HUES6 (cell line): ENCODE data around the gene LUC7L.
"Not testable (repeated sequence)": the region's sequence is repeated elsewhere in the genome, so short reads cannot be mapped to it uniquely, and the experiment has no call there.

Experiments used
- H3K27ac ChIP-seq: 2 replicates; pipeline ENCODE4 v1.7.0; 2013; ENCODE audit warnings: low read depth, mild to moderate bottlenecking, low read length, inconsistent platforms
- H3K27me3 ChIP-seq: 2 replicates; pipeline ENCODE4 v1.6.1; 2013; ENCODE audit warnings: low read length; ENCODE audit not compliant: control insufficient read depth, insufficient read depth
- H3K36me3 ChIP-seq: 2 replicates; pipeline ENCODE4 v1.6.1; 2013; ENCODE audit warnings: low read length; ENCODE audit not compliant: control insufficient read depth, insufficient read depth
- H3K4me1 ChIP-seq: 2 replicates; pipeline ENCODE4 v1.6.1; 2013; ENCODE audit warnings: low read length; ENCODE audit not compliant: control insufficient read depth, insufficient read depth
- H3K4me3 ChIP-seq: 2 replicates; pipeline ENCODE4 v1.5.1; 2013; ENCODE audit warnings: low read depth, low read length
- H3K9ac ChIP-seq: one replicate; pipeline ENCODE4 v1.6.1; 2013; ENCODE audit warnings: mild to moderate bottlenecking, low read length
- H3K9me3 ChIP-seq: 2 replicates; pipeline ENCODE4 v1.6.1; 2013; ENCODE audit warnings: low read depth, low read length; ENCODE audit not compliant: control insufficient read depth, insufficient read depth

LUC7L gene

DNA sequence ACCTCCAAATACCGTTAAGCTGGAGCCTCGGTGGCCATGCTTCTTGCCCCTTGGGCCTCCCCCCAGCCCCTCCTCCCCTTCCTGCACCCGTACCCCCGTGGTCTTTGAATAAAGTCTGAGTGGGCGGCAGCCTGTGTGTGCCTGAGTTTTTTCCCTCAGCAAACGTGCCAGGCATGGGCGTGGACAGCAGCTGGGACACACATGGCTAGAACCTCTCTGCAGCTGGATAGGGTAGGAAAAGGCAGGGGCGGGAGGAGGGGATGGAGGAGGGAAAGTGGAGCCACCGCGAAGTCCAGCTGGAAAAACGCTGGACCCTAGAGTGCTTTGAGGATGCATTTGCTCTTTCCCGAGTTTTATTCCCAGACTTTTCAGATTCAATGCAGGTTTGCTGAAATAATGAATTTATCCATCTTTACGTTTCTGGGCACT, 51.8 kb downstream of the LUC7L start:
- H3K36me3 ChIP-seq = no peaks in the 10 kb centered on the region
- H3K4me3 ChIP-seq = no peak overlapping the region
- no peak overlapping the region for H3K27ac ChIP-seq
- H3K4me1 ChIP-seq = peaks cover 13% of the 10 kb centered on the region
- H3K9ac ChIP-seq = no peak overlapping the region
- H3K27me3 ChIP-seq = peaks cover 77% of the 10 kb centered on the region
- no peaks in the 10 kb centered on the region for H3K9me3 ChIP-seq

DNA sequence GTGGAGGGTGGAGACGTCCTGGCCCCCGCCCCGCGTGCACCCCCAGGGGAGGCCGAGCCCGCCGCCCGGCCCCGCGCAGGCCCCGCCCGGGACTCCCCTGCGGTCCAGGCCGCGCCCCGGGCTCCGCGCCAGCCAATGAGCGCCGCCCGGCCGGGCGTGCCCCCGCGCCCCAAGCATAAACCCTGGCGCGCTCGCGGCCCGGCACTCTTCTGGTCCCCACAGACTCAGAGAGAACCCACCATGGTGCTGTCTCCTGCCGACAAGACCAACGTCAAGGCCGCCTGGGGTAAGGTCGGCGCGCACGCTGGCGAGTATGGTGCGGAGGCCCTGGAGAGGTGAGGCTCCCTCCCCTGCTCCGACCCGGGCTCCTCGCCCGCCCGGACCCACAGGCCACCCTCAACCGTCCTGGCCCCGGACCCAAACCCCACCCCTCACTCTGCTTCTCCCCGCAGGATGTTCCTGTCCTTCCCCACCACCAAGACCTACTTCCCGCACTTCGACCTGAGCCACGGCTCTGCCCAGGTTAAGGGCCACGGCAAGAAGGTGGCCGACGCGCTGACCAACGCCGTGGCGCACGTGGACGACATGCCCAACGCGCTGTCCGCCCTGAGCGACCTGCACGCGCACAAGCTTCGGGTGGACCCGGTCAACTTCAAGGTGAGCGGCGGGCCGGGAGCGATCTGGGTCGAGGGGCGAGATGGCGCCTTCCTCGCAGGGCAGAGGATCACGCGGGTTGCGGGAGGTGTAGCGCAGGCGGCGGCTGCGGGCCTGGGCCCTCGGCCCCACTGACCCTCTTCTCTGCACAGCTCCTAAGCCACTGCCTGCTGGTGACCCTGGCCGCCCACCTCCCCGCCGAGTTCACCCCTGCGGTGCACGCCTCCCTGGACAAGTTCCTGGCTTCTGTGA, 52.5 kb downstream of the LUC7L start, which contains the start of gene HBA1:
Gene HBA1, plus strand, starts transcription at position 204 of the 906 bp plus-strand sequence. Its CDS starts 37 bp downstream, at position 241.
- not testable (repeated sequence) for H3K36me3 ChIP-seq, H3K27ac ChIP-seq, H3K9me3 ChIP-seq, H3K9ac ChIP-seq, H3K4me3 ChIP-seq
- Histone ChIP-seq H3K4me1 (peaks cover 13% of the 10 kb centered on the region), H3K27me3 (peaks cover 82% of the 10 kb centered on the region)

DNA sequence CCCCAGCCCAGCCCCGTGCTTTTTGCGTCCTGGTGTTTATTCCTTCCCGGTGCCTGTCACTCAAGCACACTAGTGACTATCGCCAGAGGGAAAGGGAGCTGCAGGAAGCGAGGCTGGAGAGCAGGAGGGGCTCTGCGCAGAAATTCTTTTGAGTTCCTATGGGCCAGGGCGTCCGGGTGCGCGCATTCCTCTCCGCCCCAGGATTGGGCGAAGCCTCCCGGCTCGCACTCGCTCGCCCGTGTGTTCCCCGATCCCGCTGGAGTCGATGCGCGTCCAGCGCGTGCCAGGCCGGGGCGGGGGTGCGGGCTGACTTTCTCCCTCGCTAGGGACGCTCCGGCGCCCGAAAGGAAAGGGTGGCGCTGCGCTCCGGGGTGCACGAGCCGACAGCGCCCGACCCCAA, 53.2 kb downstream of the LUC7L start:
- peaks cover 86% of the 10 kb centered on the region for H3K27me3 ChIP-seq
- not testable (repeated sequence) for H3K27ac ChIP-seq, H3K36me3 ChIP-seq, H3K4me3 ChIP-seq, H3K9ac ChIP-seq, H3K9me3 ChIP-seq
- peaks cover 10% of the 10 kb centered on the region for H3K4me1 ChIP-seq

DNA sequence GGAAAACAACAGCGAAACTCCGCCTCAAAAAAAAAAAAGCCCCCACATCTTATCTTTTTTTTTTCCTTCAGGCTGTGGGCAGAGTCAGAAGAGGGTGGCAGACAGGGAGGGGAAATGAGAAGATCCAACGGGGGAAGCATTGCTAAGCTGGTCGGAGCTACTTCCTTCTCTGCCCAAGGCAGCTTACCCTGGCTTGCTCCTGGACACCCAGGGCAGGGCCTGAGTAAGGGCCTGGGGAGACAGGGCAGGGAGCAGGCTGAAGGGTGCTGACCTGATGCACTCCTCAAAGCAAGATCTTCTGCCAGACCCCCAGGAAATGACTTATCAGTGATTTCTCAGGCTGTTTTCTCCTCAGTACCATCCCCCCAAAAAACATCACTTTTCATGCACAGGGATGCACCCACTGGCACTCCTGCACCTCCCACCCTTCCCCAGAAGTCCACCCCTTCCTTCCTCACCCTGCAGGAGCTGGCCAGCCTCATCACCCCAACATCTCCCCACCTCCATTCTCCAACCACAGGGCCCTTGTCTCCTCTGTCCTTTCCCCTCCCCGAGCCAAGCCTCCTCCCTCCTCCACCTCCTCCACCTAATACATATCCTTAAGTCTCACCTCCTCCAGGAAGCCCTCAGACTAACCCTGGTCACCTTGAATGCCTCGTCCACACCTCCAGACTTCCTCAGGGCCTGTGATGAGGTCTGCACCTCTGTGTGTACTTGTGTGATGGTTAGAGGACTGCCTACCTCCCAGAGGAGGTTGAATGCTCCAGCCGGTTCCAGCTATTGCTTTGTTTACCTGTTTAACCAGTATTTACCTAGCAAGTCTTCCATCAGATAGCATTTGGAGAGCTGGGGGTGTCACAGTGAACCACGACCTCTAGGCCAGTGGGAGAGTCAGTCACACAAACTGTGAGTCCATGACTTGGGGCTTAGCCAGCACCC, 54.0 kb downstream of the LUC7L start:
- Histone ChIP-seq H3K4me1 (peaks cover 8% of the 10 kb centered on the region; the same call in 1 of the 2 replicates), H3K27ac (no peak overlapping the region), H3K4me3 (no peak overlapping the region), H3K9me3 (no peaks in the 10 kb centered on the region), H3K27me3 (peaks cover 86% of the 10 kb centered on the region), H3K9ac (no peak overlapping the region), H3K36me3 (no peaks in the 10 kb centered on the region)

DNA sequence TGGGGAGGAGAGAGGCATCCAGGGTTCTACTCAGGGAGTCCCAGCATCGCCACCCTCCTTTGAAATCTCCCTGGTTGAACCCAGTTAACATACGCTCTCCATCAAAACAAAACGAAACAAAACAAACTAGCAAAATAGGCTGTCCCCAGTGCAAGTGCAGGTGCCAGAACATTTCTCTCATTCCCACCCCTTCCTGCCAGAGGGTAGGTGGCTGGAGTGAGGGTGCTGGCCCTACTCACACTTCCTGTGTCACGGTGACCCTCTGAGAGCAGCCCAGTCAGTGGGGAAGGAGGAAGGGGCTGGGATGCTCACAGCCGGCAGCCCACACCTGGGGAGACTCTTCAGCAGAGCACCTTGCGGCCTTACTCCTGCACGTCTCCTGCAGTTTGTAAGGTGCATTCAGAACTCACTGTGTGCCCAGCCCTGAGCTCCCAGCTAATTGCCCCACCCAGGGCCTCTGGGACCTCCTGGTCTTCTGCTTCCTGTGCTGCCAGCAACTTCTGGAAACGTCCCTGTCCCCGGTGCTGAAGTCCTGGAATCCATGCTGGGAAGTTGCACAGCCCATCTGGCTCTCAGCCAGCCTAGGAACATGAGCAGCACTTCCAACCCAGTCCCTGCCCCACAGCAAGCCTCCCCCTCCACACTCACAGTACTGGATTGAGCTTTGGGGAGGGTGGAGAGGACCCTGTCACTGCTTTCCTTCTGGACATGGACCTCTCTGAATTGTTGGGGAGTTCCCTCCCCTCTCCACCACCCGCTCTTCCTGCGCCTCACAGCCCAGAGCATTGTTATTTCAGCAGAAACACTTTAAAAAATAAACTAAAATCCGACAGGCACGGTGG, 55.1 kb downstream of the LUC7L start:
- not testable (repeated sequence) for H3K9ac ChIP-seq, H3K36me3 ChIP-seq, H3K4me3 ChIP-seq, H3K9me3 ChIP-seq, H3K27ac ChIP-seq
- Histone ChIP-seq H3K4me1 (peaks cover 14% of the 10 kb centered on the region), H3K27me3 (peaks cover 85% of the 10 kb centered on the region)

DNA sequence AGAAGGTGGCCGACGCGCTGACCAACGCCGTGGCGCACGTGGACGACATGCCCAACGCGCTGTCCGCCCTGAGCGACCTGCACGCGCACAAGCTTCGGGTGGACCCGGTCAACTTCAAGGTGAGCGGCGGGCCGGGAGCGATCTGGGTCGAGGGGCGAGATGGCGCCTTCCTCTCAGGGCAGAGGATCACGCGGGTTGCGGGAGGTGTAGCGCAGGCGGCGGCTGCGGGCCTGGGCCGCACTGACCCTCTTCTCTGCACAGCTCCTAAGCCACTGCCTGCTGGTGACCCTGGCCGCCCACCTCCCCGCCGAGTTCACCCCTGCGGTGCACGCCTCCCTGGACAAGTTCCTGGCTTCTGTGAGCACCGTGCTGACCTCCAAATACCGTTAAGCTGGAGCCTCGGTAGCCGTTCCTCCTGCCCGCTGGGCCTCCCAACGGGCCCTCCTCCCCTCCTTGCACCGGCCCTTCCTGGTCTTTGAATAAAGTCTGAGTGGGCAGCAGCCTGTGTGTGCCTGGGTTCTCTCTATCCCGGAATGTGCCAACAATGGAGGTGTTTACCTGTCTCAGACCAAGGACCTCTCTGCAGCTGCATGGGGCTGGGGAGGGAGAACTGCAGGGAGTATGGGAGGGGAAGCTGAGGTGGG, 55.9 kb downstream of the LUC7L start:
- H3K27ac ChIP-seq, H3K9ac ChIP-seq, H3K36me3 ChIP-seq, H3K9me3 ChIP-seq: not testable (repeated sequence)
- peaks cover 85% of the 10 kb centered on the region for H3K27me3 ChIP-seq
- H3K4me1 ChIP-seq = peaks cover 19% of the 10 kb centered on the region
- H3K4me3 ChIP-seq = peak overlapping the region; percentile 25

DNA sequence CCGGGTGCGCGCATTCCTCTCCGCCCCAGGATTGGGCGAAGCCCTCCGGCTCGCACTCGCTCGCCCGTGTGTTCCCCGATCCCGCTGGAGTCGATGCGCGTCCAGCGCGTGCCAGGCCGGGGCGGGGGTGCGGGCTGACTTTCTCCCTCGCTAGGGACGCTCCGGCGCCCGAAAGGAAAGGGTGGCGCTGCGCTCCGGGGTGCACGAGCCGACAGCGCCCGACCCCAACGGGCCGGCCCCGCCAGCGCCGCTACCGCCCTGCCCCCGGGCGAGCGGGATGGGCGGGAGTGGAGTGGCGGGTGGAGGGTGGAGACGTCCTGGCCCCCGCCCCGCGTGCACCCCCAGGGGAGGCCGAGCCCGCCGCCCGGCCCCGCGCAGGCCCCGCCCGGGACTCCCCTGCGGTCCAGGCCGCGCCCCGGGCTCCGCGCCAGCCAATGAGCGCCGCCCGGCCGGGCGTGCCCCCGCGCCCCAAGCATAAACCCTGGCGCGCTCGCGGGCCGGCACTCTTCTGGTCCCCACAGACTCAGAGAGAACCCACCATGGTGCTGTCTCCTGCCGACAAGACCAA, 56.8 kb downstream of the LUC7L start, which contains the start of gene HBA2:
Gene HBA2, plus strand, starts transcription at position 503 of the 568 bp plus-strand sequence. Its CDS starts 37 bp downstream, at position 540.
- H3K27ac ChIP-seq, H3K36me3 ChIP-seq, H3K9ac ChIP-seq, H3K9me3 ChIP-seq: not testable (repeated sequence)
- peaks cover 19% of the 10 kb centered on the region for H3K4me1 ChIP-seq
- H3K27me3 ChIP-seq = peaks cover 85% of the 10 kb centered on the region
- H3K4me3 ChIP-seq = peak within 1 kb of the TSS; percentile 25

DNA sequence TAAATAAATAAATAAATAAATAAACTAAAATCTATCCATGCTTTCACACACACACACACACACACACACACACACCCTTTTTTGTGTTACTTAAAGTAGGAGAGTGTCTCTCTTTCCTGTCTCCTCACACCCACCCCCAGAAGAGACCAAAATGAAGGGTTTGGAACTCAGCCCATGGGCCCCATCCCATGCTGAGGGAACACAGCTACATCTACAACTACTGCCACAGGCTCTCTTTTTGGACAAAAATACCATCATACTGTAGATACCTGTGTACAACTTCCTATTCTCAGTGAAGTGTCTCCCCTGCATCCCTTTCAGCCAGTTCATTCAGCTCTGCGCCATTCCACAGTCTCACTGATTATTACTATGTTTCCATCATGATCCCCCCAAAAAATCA, 58.5 kb downstream of the LUC7L start:
- Histone ChIP-seq H3K9me3 (no peaks in the 10 kb centered on the region), H3K4me3 (no peak overlapping the region), H3K27me3 (peaks cover 90% of the 10 kb centered on the region), H3K27ac (no peak overlapping the region), H3K4me1 (peaks cover 29% of the 10 kb centered on the region), H3K9ac (no peak overlapping the region), H3K36me3 (no peaks in the 10 kb centered on the region)

DNA sequence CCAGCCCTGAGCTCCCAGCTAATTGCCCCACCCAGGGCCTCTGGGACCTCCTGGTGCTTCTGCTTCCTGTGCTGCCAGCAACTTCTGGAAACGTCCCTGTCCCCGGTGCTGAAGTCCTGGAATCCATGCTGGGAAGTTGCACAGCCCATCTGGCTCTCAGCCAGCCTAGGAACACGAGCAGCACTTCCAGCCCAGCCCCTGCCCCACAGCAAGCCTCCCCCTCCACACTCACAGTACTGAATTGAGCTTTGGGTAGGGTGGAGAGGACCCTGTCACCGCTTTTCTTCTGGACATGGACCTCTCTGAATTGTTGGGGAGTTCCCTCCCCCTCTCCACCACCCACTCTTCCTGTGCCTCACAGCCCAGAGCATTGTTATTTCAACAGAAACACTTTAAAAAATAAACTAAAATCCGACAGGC, 59.2 kb downstream of the LUC7L start:
- not testable (repeated sequence) for H3K36me3 ChIP-seq, H3K27ac ChIP-seq, H3K9ac ChIP-seq, H3K4me3 ChIP-seq, H3K9me3 ChIP-seq
- Histone ChIP-seq H3K4me1 (peaks cover 33% of the 10 kb centered on the region), H3K27me3 (peaks cover 90% of the 10 kb centered on the region)

DNA sequence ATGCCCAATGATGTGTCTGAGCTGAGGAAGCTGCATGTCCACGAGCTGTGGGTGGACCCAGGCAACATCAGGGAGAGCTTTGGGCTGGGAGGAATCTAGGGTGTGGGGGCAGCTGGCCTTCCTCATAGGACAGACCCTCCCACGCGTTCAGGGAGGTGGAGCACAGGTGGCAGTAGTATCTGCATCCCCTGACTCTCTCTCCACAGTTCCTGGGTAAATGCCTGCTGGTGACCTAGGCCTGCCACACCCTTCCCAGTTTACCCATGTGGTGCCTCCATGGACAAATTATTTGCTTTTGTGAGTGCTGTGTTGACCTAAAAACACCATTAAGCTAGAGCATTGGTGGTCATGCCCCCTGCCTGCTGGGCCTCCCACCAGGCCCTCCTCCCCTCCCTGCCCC, 60.2 kb downstream of the LUC7L start:
- H3K4me3 ChIP-seq = no peak overlapping the region
- H3K27me3 ChIP-seq = peaks cover 82% of the 10 kb centered on the region
- no peaks in the 10 kb centered on the region for H3K9me3 ChIP-seq
- H3K36me3 ChIP-seq = no peaks in the 10 kb centered on the region
- peaks cover 30% of the 10 kb centered on the region for H3K4me1 ChIP-seq
- no peak overlapping the region for H3K27ac ChIP-seq
- no peak overlapping the region for H3K9ac ChIP-seq
